Right cardiac atrium (tissue), 5 donors: ENCODE data around the gene RAB43. TPM values are rescaled to one million over a fixed set of nuclear protein-coding genes. Genes with fewer than 3 reads are reported as not detected.
"Not testable (repeated sequence)": the region's sequence is repeated elsewhere in the genome, so short reads cannot be mapped to it uniquely, and the experiment has no call there.

Source experiments
- ATAC-seq, 2 donors: fragments of 200-7000 bp; cut with Tn5 transposase; one replicate each; pipeline versions ENCODE4 v1.8.0 to v1.9.1; 2020; ENCODE audit warnings: moderate library complexity in 2 of 2, mild to moderate bottlenecking in 1 of 2
- DNase-seq, 3 donors: peaks; one replicate each; pipeline ENCODE4 v3.0.0-alpha.2; 2020
- H3K27ac ChIP-seq: one replicate; pipeline ENCODE4 v1.5.1; 2013; ENCODE audit warnings: mild to moderate bottlenecking, low read length, control low read depth, moderate library complexity
- H3K27me3 ChIP-seq: one replicate; pipeline ENCODE4 v1.6.1; 2013; ENCODE audit not compliant: control insufficient read depth, insufficient read depth
- H3K4me1 ChIP-seq: one replicate; pipeline ENCODE4 v1.6.1; 2013; ENCODE audit warnings: low read length; ENCODE audit not compliant: control insufficient read depth, insufficient read depth
- H3K4me3 ChIP-seq: one replicate; pipeline ENCODE4 v1.5.1; 2013; ENCODE audit warnings: low read length, control low read depth
- H3K9me3 ChIP-seq: one replicate; pipeline ENCODE4 v1.6.1; 2013; ENCODE audit warnings: low read length; ENCODE audit not compliant: control insufficient read depth
- WGBS: extraction: QIAGEN DNeasy Blood & Tissue Kit; methylation state at CpG from one replicate; pipeline ENCODE4 v1.1.7; 2013; 5-methylcytosine and 5-hydroxymethylcytosine counted together
- intact Hi-C, 4 donors: fragments of 100-400 bp; cut with DNase I; formaldehyde crosslinking; loops; one replicate each; pipeline versions ENCODE4 v1.11.0 to v1.14.0; 2022 to 2023
- polyA plus RNA-seq: library from polyadenylated mRNA; stranded (reverse); fragments of 200-250 nt; gene quantifications from one replicate; pipeline ENCODE4 v1.2.3, GENCODE V29; 2013
- total RNA-seq, 4 donors: library from RNA; stranded (reverse); fragmentation: NEBNext Ultra II Directional; extraction: Animal tissue kit (Norgen Biotek cat#: 25700); gene quantifications; one replicate each; pipeline ENCODE4 v1.2.1, GENCODE V29; 2021
- donor health status: healthy with polysubstance abuse.
- donor health status: DM: no; HTN: yes; CAD: no.
- donor health status: DM: no; HTN: no; CAD: no.
- donor health status: DM: no; HTN: yes; CAD: no; lungs with severe emphysema.
- donor health status: DM: yes; HTN: yes; CAD: no.

The RAB43 gene
- total and polyA plus RNA-seq, 5 donors: 4.7 to 8.7 (median 6.6) TPM

DNA sequence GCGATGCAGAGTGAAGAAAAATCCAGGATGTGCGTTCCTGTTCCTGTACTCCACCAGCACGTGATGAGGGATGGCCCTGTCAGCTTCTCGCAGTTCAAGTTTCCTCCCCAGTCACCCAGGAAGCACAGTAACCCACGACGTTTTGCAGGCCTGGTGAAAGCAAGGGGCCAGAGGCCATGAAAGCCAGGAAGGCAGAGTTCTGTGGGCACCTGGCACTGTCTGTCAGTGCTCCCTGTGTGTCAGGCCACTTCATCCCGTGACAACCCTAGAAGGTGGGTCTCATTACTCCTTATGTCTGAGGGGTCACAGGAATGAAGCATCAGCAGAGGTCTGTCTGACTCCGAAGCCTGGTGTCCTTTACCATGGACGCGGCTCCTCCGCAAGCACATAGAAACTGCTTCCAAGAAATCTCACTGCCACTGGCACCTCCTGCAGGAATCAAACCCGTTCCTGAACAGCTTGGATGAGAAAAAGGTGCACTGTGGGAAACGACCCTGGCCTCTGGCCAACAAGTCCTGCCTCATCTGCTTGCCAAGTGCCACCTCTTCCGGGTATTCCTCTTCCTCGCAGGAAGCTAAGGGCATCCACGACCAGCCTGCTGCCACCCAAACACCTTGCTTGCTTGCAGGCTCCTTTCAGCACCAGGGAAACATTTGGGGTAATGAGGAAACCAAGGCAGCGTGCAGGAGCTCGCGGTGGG, 14.6 kb downstream of the RAB43 start:
- Histone ChIP-seq H3K9me3 (no peaks in the 10 kb centered on the region), H3K27ac (no peak overlapping the region), H3K4me3 (no peak overlapping the region), H3K4me1 (peaks cover 11% of the 10 kb centered on the region), H3K27me3 (no peaks in the 10 kb centered on the region)
- WGBS: 72% methylated on average over 19 of the region's 19 CpGs
- DNase-seq: no peak
- no peak for ATAC-seq
- intact Hi-C loops: no loop called here

DNA sequence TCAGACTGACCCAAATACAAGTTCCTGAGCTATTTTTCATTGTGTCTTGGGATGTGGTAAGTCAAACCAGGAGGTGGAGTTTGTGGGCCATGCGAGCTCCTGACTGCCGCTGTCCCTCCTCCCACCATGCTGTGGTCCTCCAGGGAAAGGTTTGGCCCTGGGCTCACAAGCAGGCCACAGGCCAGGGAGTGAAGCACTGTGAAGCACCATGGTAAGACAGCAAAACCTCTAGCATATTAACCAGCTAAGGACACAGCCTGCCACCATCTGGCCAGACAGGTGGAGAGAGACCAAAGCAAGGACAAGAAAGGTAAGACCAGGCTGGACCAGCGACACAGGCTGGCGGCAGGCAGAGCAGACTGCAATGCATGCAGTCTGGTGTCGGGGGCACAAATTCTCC, 15.3 kb downstream of the RAB43 start:
- Histone ChIP-seq H3K9me3 (no peaks in the 10 kb centered on the region), H3K27me3 (no peaks in the 10 kb centered on the region), H3K27ac (no peak overlapping the region), H3K4me1 (peaks cover 18% of the 10 kb centered on the region), H3K4me3 (no peak overlapping the region)
- intact Hi-C loops: no loop called here
- WGBS: 80% methylated on average over 5 of the region's 5 CpGs
- DNase-seq (peak in 2 of 3 donors; percentile 41 to 76), ATAC-seq (peak; percentile 26 to 40)

DNA sequence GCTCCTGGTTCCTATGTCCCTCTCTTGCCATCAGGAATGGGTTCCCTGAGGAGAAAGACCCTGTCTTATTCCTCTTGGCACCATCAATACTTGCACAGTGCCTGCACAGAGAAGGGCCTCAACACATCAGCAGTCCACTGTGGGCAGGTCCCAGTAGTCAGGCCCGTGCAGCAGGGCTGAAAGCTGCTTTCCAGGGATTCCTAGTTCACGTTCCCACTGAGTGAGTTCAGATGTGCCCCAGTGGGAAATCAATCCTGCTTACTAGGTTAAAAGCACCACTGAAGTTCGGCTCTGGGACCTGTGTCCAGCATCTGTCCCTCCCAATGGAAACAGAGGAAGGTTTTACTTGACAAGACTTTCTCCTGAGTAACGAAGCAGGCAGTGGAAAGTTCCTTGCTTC, 15.7 kb downstream of the RAB43 start:
- Histone ChIP-seq H3K27me3 (no peaks in the 10 kb centered on the region), H3K4me1 (peaks cover 20% of the 10 kb centered on the region), H3K27ac (no peak overlapping the region), H3K4me3 (no peak overlapping the region), H3K9me3 (no peaks in the 10 kb centered on the region)
- intact Hi-C loops: no loop called here
- ATAC-seq (no peak), DNase-seq (no peak)
- WGBS: 60% methylated on average over 4 of the region's 4 CpGs

DNA sequence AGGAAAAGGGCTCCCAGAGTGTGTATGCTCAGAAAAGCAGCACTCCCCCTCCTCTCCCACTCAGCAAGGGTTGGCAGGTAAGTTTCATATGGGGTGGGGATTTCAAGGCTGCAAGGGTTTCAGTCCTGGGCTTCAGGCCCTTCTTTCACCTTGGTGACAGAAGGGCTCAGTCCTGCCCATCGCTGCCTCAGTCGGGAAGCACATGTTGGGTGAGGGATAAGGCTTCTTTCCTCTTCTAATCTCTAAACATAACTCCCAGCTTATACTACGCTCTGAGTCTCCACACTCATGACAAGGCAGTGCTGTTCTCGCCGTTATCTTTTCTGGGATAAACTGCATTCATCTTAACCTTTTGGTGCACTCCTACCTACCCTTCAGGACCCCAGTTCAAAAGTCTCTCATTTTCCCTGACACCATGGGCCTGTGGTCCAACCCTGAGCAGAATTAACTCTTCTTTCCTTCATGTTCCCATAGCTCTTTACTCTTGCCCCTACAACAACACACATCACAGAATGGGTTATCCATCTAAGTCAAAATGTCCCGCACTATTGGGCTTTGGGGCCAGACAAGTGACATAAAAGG, 17.0 kb downstream of the RAB43 start:
- DNase-seq (no peak), ATAC-seq (peak in 1 of 2 donors; percentile 4)
- Histone ChIP-seq H3K9me3 (no peaks in the 10 kb centered on the region), H3K27ac (no peak overlapping the region), H3K27me3 (no peaks in the 10 kb centered on the region), H3K4me1 (peaks cover 20% of the 10 kb centered on the region), H3K4me3 (no peak overlapping the region)
- 81% methylated on average over 6 of the region's 6 CpGs for WGBS
- intact Hi-C loops: no loop called here

DNA sequence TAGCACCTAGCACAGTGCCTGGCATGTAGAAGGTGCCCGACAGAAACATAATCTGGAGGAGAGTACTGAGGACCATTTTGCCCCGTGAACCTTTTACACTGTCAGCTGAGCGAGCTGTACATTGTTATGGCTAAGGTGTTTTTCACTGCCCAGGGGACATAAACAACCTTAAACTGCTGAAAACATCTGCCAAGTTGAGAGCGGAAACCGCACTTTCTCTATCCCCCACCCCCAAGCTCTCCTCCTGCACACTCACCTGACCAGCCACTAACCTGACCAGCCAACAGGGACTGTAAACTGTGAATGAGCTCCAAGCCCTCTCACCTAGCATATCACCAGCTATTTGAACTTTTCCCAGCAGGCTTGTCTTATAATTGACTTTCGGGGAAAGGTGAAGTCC, 17.6 kb downstream of the RAB43 start:
- no peaks in the 10 kb centered on the region for H3K27me3 ChIP-seq
- H3K4me1 ChIP-seq: peaks cover 20% of the 10 kb centered on the region
- H3K9me3 ChIP-seq: no peaks in the 10 kb centered on the region
- DNase-seq: no peak
- 96% methylated on average over 6 of the region's 6 CpGs for WGBS
- H3K27ac ChIP-seq: no peak overlapping the region
- H3K4me3 ChIP-seq: no peak overlapping the region
- intact Hi-C loops: no loop called here
- ATAC-seq: no peak

DNA sequence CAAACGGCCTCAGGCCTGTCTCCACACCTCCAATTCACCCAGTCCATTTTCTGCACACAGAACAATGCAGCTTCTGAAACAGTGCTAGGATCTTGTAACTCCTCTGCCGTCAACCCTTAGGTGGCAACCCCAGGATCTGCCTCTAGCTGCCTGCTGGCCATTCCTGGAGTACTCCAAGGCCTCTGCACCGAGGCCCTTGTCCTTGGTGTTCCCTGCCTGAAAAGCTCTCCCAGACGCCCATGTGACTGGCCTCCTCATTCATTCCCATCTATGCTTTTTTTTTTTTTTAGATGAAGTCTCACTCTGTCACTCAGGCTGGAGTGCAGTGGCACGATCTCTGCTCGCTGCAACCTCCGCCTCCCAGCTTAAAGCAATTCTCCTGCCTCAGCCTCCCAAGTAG, 18.3 kb downstream of the RAB43 start:
- Histone ChIP-seq H3K9me3 (no peaks in the 10 kb centered on the region), H3K27me3 (no peaks in the 10 kb centered on the region), H3K27ac (no peak overlapping the region), H3K4me3 (no peak overlapping the region), H3K4me1 (peaks cover 20% of the 10 kb centered on the region)
- no peak for ATAC-seq
- DNase-seq: no peak
- intact Hi-C loops: no loop called here
- WGBS: 88% methylated on average over 7 of the region's 7 CpGs

DNA sequence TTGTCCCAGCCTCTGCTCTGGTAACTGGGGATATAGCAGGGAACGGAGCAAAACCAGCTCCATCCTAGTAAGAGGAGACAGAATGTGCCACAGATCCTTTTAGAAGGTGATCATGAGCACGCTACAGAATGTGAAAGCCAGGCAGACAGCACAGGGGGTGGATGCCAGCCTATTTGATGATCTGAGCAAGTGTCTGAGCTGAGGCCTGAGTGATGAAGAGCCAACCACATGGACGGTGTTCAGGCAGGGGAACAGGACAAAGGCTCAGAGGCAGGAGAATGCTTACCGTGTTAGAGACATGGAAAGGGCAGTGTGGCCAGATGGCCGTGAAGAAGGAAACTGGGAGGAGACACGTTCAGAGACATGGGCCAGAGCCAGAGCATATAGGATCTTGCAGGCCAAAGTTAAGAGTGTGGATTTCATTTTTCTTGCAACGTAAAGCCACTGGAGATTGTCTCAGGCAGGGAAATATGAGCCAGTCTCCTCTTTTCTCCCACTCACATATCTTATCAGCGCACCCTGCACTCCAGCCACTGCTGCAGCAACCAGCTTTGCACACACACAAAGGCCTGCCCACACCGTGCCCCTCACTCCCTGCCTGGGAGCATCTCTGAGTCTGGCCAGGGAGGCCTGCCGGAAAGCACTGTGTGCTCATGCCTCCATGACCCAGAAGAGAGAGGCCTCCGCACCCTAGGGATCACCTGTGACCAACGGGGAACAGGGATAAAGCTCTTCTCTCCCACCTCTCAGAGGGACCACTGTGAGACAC, 20.1 kb downstream of the RAB43 start:
- Histone ChIP-seq H3K27me3 (no peaks in the 10 kb centered on the region), H3K4me3 (no peak overlapping the region), H3K27ac (peak overlapping the region; percentile 37), H3K9me3 (no peaks in the 10 kb centered on the region), H3K4me1 (peaks cover 16% of the 10 kb centered on the region)
- DNase-seq: peak in 1 of 3 donors; percentile 67
- whole genome bisulfite sequencing: 52% methylated on average over 12 of the region's 12 CpGs
- ATAC-seq: peak; percentile 72 to 87
- intact Hi-C loops: no loop called here

DNA sequence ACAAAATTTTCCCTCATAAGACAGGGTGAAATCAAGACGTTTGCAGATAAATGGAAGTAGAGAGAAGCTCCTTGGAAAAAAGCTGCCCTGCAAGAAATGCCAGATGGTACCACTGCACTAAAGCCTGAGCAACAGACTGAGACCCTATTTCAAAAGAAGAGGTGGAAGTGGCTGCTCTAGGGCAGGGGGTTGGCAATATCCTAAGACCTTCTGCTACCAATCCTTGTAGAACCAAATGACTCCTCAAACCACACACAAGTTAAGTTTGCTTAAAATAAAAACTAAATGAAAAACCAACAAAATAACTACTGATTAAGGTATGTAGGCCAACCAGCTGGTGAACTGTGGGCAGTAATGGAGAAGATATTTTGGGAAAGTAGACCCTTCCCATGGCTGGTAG, 21.3 kb downstream of the RAB43 start:
- intact Hi-C loops: no loop called here
- H3K27ac ChIP-seq: peak overlapping the region; percentile 36
- DNase-seq (no peak), ATAC-seq (no peak)
- H3K4me3 ChIP-seq: no peak overlapping the region
- no peaks in the 10 kb centered on the region for H3K9me3 ChIP-seq
- 69% methylated on average over 1 of the region's 1 CpG for WGBS
- H3K27me3 ChIP-seq: no peaks in the 10 kb centered on the region
- H3K4me1 ChIP-seq: peaks cover 11% of the 10 kb centered on the region

DNA sequence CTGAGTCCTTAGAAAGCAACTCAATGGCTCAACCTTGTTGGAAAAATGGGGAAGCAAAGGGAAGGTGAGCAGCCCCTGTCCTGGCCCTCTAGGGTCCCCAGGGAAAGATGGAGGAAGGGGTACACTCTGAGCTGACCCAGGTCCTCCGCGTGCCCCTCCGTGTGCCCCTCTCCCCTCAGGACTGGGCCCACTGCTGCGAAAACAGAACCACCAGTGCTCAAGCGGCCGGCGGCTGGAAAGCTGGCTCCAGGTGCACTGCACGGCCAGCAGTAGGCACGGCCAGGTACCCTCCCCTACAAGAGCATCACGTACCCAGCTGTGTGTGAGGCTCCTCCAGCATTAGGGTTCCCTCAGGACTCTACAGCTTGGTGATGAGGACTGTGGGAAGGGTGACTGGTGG, 26.3 kb downstream of the RAB43 start:
- 97% methylated on average over 10 of the region's 10 CpGs for WGBS
- no peak for DNase-seq
- Histone ChIP-seq H3K9me3 (no peaks in the 10 kb centered on the region), H3K4me3 (no peak overlapping the region), H3K27me3 (no peaks in the 10 kb centered on the region), H3K27ac (no peak overlapping the region), H3K4me1 (no peaks in the 10 kb centered on the region)
- intact Hi-C loops: no loop called here
- ATAC-seq: no peak

DNA sequence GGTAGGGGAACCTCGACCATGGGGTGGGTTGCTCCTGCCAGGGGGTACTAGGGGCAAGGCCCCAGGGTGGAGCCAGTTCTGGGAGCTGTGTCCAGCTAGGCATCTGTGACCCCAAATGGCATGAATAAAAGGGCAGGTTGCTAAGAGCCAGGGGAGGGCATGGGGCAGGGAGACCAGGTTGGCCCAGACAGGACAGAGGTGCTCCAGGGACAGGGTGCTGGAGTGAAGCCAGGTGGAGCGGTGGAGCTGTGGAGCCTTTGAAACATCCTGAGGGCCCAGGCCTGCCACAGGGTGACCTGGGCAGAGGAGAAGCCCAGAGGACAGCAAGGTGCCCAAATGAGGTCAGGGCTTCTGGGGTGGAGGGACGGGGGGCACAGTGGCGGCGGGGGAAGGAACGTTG, 33.3 kb downstream of the RAB43 start:
- H3K4me3 ChIP-seq, H3K27ac ChIP-seq, H3K27me3 ChIP-seq, DNase-seq, H3K4me1 ChIP-seq, H3K9me3 ChIP-seq: not testable (repeated sequence)
- intact Hi-C loops: loop anchor here in 1 of 4 donors (10.0 kb wide), 1 partner anchor 114 kb away; no protein-coding TSS in a partner anchor
- ATAC-seq: peak; percentile 3 to 4
- WGBS: no CpG with 5 or more reads among the region's 6 CpGs

DNA sequence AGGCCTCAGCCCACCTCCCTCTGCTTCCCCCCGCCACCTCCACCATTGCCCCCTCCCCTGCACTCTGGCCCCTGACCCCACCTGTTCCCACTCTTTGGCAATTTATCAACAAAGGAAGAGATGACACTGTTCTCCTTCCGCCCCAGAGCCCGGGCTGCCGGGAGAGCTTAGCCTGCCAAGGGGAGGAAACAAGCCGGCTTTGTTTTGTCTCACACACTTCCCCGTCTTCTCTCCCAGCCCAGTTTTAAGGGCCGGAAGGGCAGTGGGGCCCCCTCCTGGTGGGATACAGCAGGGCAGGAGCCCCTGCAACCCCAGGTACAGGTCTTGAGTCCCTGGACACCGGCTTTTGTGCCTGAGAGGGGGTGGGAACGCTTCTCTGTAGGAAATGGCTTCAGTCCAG, 33.7 kb downstream of the RAB43 start:
- DNase-seq (peak in 1 of 3 donors; percentile 45), ATAC-seq (peak; percentile 88 to 93)
- H3K27me3 ChIP-seq, H3K9me3 ChIP-seq, H3K27ac ChIP-seq, H3K4me3 ChIP-seq, H3K4me1 ChIP-seq: not testable (repeated sequence)
- intact Hi-C loops: loop anchor here in 1 of 4 donors (10.0 kb wide), 1 partner anchor 113 kb away; no protein-coding TSS in a partner anchor
- 5% methylated on average over 7 of the region's 9 CpGs for WGBS
